Omental fat pad (tissue), 4 donors: ENCODE measurements around the gene PEX26. TPM values are rescaled to one million over a fixed set of nuclear protein-coding genes. Genes with fewer than 3 reads are reported as not detected.

Source experiments
- ATAC-seq: fragments of 150-250 bp; one replicate; pipeline ENCODE4 v1.9.1; 2016; ENCODE audit warnings: mild to moderate bottlenecking, moderate library complexity; ENCODE audit not compliant: low FRiP score
- DNase-seq: peaks from one replicate; pipeline ENCODE4 v3.0.0-alpha.2; 2019; ENCODE audit warnings: low spot score
- CTCF ChIP-seq, 3 donors: fragments of 450-650 bp; IDR thresholded peaks; one replicate each; pipeline ENCODE4 v1.5.1; 2016 to 2017; ENCODE audit warnings: antibody characterized with exemption in 3 of 3, mild to moderate bottlenecking in 3 of 3, moderate library complexity in 2 of 3
- total RNA-seq, 4 donors: library from RNA; depleted of rRNA; stranded (reverse); fragments of >200 nt; gene quantifications; one replicate each; pipeline ENCODE4 v1.1.0, GENCODE V29; 2016

The PEX26 gene
- total RNA-seq, 4 donors from 2014 or later: 19.5 to 32.0 (median 24.1) TPM

- no peak for TF ChIP-seq CTCF (IDR thresholded peaks at IDR 0.05)
- ATAC-seq (peak; percentile 64), DNase-seq (no peak)
Observed at GRCh38 chr22:18091478-18091877, 13.7 kb downstream of the PEX26 start.

- peak; percentile 33 for DNase-seq
- ATAC-seq: peak; percentile 79
- TF ChIP-seq CTCF (IDR thresholded peaks at IDR 0.05): no peak
Observed at GRCh38 chr22:18091916-18092526, 14.2 kb downstream of the PEX26 start.

GRCh38 chr22:18093661-18094060, 15.9 kb downstream of the PEX26 start:
- no peak for TF ChIP-seq CTCF (IDR thresholded peaks at IDR 0.05)
- ATAC-seq (no peak), DNase-seq (no peak)

- ATAC-seq (no peak), DNase-seq (no peak)
- no peak for TF ChIP-seq CTCF (IDR thresholded peaks at IDR 0.05)
Observed at GRCh38 chr22:18095101-18095805, 17.5 kb downstream of the PEX26 start.

GRCh38 chr22:18096823-18097222, 19.0 kb downstream of the PEX26 start:
- ATAC-seq: no peak
- TF ChIP-seq CTCF (IDR thresholded peaks at IDR 0.05): no peak
- no peak for DNase-seq

- DNase-seq: no peak
- ATAC-seq: no peak
- no peak for TF ChIP-seq CTCF (IDR thresholded peaks at IDR 0.05)
Observed at GRCh38 chr22:18100781-18101180, 23.0 kb downstream of the PEX26 start.

- no peak for DNase-seq
- no peak for TF ChIP-seq CTCF (IDR thresholded peaks at IDR 0.05)
- no peak for ATAC-seq
Observed at GRCh38 chr22:18101536-18101935, 23.7 kb downstream of the PEX26 start.
